Neuron (in vitro differentiated cells): ENCODE data around the gene IFT27.
"Not testable (repeated sequence)": the region's sequence is repeated elsewhere in the genome, so short reads cannot be mapped to it uniquely, and the experiment has no call there.

Experiments used
- H2AFZ ChIP-seq: one replicate; pipeline ENCODE4 v1.6.1; 2013; ENCODE audit warnings: low read depth, mild to moderate bottlenecking, inconsistent platforms, low read length, moderate library complexity
- H3K27me3 ChIP-seq: one replicate; pipeline ENCODE4 v1.6.1; 2013; ENCODE audit warnings: low read length; ENCODE audit not compliant: insufficient read depth
- H3K36me3 ChIP-seq: one replicate; pipeline ENCODE4 v1.6.1; 2013; ENCODE audit warnings: low read length; ENCODE audit not compliant: insufficient read depth
- H3K4me1 ChIP-seq: one replicate; pipeline ENCODE4 v1.6.1; 2013; ENCODE audit warnings: low read length; ENCODE audit not compliant: insufficient read depth
- H3K4me3 ChIP-seq: 2 replicates; pipeline ENCODE4 v1.5.1; 2013; ENCODE audit warnings: mild to moderate bottlenecking, low read length, moderate library complexity
- H3K9me3 ChIP-seq: one replicate; pipeline ENCODE4 v1.6.1; 2013; ENCODE audit warnings: low read length

Gene IFT27

DNA sequence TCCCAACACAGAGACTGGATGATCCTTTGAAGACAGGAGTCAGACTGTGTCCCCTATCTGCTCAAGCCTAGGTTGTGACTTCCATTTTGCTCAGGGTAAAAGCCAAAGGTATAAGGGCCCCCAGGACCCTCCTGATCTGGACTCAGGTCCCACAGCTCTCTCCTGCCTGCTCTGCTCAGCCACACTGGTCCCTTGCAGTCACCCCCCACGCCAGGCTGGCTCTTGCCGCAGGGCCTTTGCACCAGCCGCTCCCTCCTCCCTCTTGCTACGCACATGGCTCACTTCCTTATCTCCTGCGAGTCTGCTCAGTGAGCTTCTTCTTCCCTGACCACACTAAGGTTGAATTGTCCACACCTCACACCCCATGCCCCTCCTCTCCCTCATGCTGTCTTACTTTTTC, 44.0 kb downstream of the IFT27 start:
- no peaks in the 10 kb centered on the region for H3K4me1 ChIP-seq
- peaks cover 9% of the 10 kb centered on the region for H3K27me3 ChIP-seq
- no peaks in the 10 kb centered on the region for H3K36me3 ChIP-seq
- no peak overlapping the region for H3K4me3 ChIP-seq
- no peak overlapping the region for H2AFZ ChIP-seq
- no peaks in the 10 kb centered on the region for H3K9me3 ChIP-seq

DNA sequence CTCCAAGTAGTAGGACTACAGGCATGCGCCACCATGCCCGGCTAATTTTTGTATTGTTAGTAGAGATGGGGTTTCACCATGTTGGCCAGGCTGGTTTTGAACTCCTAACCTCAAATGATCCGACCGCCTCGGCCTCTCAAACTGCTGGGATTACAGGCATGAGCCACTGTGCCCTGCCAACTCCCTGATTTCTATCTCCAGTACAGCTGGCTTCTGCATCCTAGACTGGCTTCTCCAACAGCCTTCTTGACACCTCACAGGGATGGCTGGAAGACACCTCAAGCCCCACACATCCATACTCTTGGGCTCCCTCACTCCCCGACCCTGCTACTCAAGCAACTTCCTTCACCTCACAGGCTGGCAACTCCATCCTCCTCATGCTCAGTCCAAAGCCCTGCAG, 44.6 kb downstream of the IFT27 start:
- H3K4me1 ChIP-seq, H3K9me3 ChIP-seq, H2AFZ ChIP-seq, H3K36me3 ChIP-seq, H3K4me3 ChIP-seq, H3K27me3 ChIP-seq: not testable (repeated sequence)

DNA sequence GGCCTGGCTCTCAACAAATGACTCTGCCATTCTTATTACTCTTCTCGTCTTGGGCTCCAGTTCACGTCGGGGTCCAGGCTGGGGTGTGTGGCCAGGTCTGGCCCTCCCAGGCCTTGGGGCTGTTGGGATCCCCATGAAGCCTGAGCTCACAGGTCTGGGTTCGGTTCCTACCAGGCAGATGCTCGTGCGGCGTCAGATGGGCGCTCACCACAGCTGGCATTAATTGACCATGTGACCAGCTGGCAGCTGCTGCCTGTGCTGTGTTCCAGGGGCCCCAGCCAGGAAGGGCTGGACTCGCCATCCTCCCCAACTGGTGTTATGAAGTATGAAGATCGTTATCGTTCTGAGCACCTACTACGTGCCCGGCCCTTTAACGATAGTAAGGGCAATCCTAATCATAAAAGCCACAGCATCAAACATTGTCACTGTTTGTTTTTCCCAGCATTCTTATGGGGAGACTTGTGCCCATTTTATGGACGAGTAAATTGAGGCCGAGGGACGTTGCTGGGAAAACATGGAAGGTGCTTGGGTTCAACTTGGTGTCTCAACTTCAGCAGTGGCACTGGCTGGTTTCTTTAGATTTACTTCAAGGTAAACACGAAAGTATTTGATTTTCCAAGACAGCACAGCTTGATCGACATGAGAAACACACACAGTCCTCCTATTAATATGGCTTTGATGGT, 45.6 kb downstream of the IFT27 start:
- peaks cover 10% of the 10 kb centered on the region for H3K27me3 ChIP-seq
- H2AFZ ChIP-seq: no peak overlapping the region
- H3K4me3 ChIP-seq: no peak overlapping the region

DNA sequence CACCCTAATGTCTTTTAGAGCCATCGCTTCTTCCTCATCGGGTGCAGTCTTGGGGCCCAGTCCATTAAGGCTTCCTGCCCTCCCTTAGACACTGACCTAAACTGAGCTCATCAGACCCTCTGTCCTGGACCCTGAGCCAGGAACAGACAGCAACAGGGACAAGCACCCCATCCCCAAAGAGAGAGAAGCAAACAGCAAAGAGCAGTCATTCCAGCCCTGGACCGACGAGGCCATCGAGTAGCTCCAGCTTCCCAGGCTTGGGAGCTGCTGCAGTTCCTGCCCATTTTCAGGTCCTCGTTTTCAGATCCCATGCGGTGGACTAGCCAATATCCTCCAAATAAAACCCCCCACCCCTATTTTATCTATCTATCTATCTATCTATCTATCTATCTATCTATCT, 46.6 kb downstream of the IFT27 start:
- Histone ChIP-seq H2AFZ (no peak overlapping the region), H3K27me3 (peaks cover 15% of the 10 kb centered on the region), H3K36me3 (no peaks in the 10 kb centered on the region), H3K9me3 (no peaks in the 10 kb centered on the region), H3K4me3 (no peak overlapping the region), H3K4me1 (no peaks in the 10 kb centered on the region)

More for the DNA sequence above, 45.6 kb downstream of the IFT27 start:
- H3K4me1 ChIP-seq: no peaks in the 10 kb centered on the region
- H3K36me3 ChIP-seq: no peaks in the 10 kb centered on the region
- H3K9me3 ChIP-seq: no peaks in the 10 kb centered on the region

DNA sequence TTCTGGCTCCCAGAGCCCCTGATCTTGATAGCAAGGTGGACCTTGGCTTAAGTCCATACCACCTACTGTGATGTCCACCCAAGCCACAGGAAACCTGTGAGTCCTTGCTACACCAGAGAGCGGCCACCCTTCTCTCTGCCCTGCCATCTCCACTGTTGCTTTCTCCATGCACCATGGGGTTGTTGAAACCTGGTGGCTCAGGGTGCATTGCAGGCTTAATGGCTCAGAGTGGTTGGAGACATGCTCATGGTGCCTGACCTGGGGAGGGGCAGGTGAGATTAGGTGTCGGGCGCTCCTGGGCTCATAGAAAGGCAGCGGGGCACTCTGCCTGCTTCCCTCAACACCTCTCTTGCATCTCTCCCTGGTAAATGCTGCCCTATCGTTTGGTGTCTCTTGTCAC, 47.4 kb downstream of the IFT27 start:
- no peaks in the 10 kb centered on the region for H3K9me3 ChIP-seq
- no peak overlapping the region for H3K4me3 ChIP-seq
- peaks cover 15% of the 10 kb centered on the region for H3K27me3 ChIP-seq
- no peaks in the 10 kb centered on the region for H3K4me1 ChIP-seq
- no peaks in the 10 kb centered on the region for H3K36me3 ChIP-seq
- no peak overlapping the region for H2AFZ ChIP-seq

DNA sequence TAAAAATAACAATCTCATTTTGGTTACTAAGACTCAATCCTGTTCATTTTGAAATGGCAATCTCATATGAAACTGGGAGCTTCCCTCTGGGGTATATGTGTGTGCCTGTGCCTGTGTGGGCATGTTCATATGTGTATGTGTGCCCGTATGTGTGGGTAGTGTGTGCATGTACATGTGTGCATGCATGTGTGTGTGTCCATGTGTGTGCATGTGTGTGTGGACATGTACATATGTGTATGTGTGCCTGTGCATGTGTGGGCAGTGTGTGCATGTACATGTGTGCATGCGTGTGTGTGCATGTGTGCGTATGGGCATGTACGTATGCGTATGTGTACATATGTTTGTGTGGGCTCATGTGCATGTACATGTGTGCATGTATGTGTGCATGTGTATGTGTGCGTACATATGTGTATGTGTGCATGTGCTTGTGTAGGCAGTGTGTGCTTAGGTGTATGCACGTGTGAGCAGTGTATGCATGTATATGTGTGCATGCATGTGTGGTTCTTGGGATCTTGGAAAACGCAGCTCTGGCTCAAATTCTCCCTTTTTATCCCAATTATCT, 47.9 kb downstream of the IFT27 start:
- H3K4me1 ChIP-seq: no peaks in the 10 kb centered on the region
- H3K9me3 ChIP-seq: no peaks in the 10 kb centered on the region
- H2AFZ ChIP-seq: no peak overlapping the region
- H3K4me3 ChIP-seq: no peak overlapping the region
- peaks cover 15% of the 10 kb centered on the region for H3K27me3 ChIP-seq
- no peaks in the 10 kb centered on the region for H3K36me3 ChIP-seq

DNA sequence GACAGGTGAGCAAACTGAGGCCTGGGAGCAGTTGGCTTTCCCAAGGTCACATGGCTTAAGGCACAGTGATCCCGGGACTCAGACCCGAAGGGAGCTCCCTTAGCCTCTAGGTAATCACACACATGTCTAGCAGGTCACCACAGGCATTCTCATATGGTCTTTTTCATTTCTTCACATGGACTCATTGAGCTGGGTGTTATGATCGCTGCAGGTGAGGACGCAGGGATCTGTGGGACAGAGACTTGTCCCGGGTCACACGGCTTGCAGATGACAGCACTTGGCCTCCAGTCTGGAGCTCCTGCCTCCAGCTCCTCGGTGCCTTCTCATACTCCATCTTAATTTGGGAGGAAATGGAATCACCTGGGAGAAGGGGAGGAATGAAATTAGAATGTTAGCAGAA, 48.8 kb downstream of the IFT27 start:
- Histone ChIP-seq H3K27me3 (peaks cover 20% of the 10 kb centered on the region), H3K36me3 (no peaks in the 10 kb centered on the region), H2AFZ (no peak overlapping the region), H3K9me3 (no peaks in the 10 kb centered on the region), H3K4me3 (no peak overlapping the region), H3K4me1 (no peaks in the 10 kb centered on the region)

DNA sequence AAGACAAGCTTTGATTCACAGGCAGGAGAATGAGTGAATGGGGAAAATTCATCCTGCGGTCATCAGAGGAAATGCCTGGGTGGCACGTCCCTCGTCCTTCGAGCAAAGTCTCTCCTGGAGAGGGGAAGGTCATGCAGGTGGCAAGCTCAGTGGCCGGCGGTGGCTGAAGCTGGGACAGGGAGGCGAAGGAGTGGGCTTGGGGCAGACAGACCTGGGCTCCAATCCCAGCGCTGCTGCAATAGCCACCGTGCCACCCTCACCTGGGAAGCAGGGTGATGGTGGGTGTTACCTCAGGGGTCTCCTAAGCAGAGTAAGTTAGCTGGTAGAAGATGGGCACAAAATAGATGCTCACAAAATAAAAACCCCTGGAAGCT, 49.9 kb downstream of the IFT27 start:
- Histone ChIP-seq H3K4me1 (no peaks in the 10 kb centered on the region), H3K36me3 (no peaks in the 10 kb centered on the region), H3K4me3 (no peak overlapping the region), H3K9me3 (no peaks in the 10 kb centered on the region), H2AFZ (no peak overlapping the region), H3K27me3 (peaks cover 22% of the 10 kb centered on the region)

DNA sequence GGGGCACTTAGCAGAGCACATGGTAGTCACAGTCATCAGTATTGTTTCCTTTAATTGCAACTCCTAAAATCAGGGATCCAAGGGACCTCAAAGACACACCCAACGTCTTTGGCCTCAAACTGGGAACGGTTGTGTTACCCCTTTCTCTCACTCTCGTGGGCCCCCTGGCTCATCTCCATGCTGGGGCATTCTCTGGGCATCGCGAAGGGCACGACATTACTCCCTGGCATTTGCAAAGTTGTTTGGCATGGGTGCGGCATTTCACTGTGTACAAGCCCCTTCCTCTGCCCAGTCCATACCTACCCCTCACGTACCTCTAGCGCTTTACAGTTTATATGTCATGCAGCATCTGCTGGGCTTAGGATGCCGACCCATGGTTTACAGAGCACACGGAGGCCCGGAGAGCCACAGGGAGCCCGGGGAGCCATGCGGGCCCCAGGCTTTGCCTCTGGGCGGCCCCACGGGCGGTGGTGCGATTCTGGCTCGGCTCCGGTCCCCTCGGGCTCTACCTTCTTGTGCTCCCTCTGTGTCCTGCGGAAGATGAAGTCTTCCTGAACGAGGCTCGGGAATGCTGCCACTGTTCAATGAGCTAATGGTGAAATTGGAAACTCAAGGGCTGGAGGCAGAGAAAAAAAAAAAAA, 50.4 kb downstream of the IFT27 start:
- H3K36me3 ChIP-seq: no peaks in the 10 kb centered on the region
- no peak overlapping the region for H2AFZ ChIP-seq
- H3K9me3 ChIP-seq: no peaks in the 10 kb centered on the region
- peaks cover 26% of the 10 kb centered on the region for H3K27me3 ChIP-seq
- H3K4me1 ChIP-seq: no peaks in the 10 kb centered on the region
- no peak overlapping the region for H3K4me3 ChIP-seq

DNA sequence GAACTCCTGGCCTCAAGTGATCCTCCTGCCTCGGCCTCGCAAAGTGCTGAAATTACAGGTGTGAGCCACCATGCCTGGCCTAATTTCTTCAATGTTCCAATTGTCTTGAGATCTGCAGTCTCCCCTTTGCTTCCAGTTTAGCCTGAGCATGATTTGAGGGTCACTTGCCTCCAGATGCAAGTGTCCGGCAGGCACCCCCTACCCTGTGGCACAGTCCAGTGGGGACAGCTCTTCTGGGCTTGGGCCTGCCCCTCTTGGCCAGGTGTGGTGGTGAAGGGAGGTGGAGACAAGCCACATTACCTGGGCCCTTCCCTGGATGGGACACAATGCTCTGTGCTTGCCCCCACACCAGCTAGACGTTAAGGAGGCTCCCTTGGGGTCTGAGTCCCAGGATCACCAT, 51.1 kb downstream of the IFT27 start:
- Histone ChIP-seq H3K4me3 (no peak overlapping the region), H2AFZ (no peak overlapping the region), H3K4me1 (no peaks in the 10 kb centered on the region), H3K36me3 (no peaks in the 10 kb centered on the region), H3K27me3 (peaks cover 26% of the 10 kb centered on the region), H3K9me3 (no peaks in the 10 kb centered on the region)

DNA sequence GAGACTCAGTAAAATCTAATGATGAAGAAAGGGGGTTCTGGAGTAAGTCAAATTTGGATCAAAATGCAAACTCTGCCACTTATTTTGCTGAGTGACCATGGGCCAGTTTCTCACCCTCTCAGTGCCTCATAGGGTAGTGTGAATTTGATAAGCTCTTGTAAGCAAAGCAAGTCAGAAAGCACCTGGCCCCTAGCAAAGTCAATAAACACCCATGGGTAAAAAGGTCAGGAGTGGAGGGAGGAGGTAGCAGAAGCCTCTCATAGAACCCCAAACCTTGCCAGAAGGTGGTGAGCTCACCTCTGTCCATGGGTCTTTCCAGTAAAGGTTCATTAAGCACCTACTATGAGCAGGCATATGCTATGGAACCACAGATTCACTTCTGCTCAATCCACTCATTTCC, 53.9 kb downstream of the IFT27 start:
- H3K4me1 ChIP-seq: no peaks in the 10 kb centered on the region
- H3K4me3 ChIP-seq: no peak overlapping the region
- peaks cover 28% of the 10 kb centered on the region for H3K27me3 ChIP-seq
- H2AFZ ChIP-seq: no peak overlapping the region
- no peaks in the 10 kb centered on the region for H3K36me3 ChIP-seq
- no peaks in the 10 kb centered on the region for H3K9me3 ChIP-seq

DNA sequence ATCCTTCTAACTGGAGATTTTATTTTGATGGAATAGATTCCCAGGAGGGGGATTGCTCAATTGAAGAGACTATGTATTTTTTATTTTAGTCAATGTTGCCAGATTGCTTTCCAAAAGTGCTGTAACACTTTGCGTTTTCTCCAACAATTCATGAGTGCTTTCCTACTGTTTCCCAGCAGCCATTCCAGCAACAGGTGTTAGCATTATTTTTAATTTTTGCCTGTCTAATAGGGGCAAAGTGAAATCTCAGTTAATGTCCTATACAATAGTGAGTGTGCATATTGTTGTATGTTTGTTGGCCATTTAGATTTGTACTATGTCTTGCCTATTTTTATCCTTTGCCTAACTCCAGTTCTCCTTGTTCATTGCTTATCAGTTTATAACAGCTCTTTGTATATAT, 60.3 kb downstream of the IFT27 start:
- no peaks in the 10 kb centered on the region for H3K9me3 ChIP-seq
- H3K27me3 ChIP-seq: peaks cover 17% of the 10 kb centered on the region
- no peaks in the 10 kb centered on the region for H3K36me3 ChIP-seq
- H3K4me3 ChIP-seq: no peak overlapping the region
- no peaks in the 10 kb centered on the region for H3K4me1 ChIP-seq
- H2AFZ ChIP-seq: no peak overlapping the region

DNA sequence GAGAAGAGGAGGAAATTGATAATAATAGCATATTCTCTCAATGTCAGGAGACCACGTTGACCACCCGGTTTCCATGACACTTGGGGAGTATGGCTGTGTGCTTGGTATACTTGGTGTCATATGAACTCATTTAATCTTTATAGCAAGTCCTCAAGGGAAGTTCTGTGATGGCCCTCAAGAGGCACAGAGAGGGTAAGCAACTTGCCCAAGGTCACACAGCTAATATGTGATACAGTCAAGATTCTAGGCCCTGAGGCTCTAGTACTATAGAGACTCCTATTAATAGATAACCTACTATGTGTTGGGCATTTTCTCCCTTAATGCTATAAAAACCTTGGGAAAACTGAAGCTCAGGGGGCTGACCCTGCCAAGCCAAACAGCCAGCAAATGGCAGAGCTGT, 61.8 kb downstream of the IFT27 start:
- H3K4me1 ChIP-seq: no peaks in the 10 kb centered on the region
- H3K27me3 ChIP-seq: peaks cover 15% of the 10 kb centered on the region
- no peak overlapping the region for H3K4me3 ChIP-seq
- no peaks in the 10 kb centered on the region for H3K36me3 ChIP-seq
- no peak overlapping the region for H2AFZ ChIP-seq
- H3K9me3 ChIP-seq: no peaks in the 10 kb centered on the region

DNA sequence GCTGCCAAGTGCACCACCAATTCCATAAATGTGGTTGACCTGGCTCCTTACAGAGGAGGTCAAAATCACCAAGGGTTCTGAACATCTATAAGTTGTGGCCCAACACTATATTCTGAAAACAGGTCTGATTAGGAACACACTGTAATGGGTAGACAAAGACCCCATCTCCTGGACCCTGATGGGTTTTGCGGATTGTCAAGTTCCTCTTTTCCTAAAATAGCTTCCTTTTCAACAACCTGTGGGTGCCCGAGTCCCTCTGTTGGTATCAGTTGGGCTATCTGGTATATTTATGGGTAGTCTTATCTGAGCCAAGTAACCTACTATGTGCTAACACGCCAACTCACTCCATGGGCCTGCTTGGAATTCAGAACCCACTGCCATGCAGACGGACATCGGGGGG, 62.5 kb downstream of the IFT27 start:
- no peaks in the 10 kb centered on the region for H3K9me3 ChIP-seq
- no peaks in the 10 kb centered on the region for H3K36me3 ChIP-seq
- H3K4me3 ChIP-seq: no peak overlapping the region
- H3K27me3 ChIP-seq: peaks cover 17% of the 10 kb centered on the region
- H2AFZ ChIP-seq: no peak overlapping the region
- H3K4me1 ChIP-seq: no peaks in the 10 kb centered on the region
